ENCODE measurements around the gene IQGAP2.

The IQGAP2 gene

GRCh38 chr5:76689321-76690036 is 286.4 kb downstream of the IQGAP2 start:
- in situ Hi-C loops (cut with HindIII; ENCODE audit: low sequenced_read_pairs), result no loop called here
- H3K4me3 ChIP-seq (ENCODE audit: low read depth, low read length), result no peak overlapping the region
- DNase-seq (ENCODE audit: low read depth), result peak; percentile 88
- TF ChIP-seq, protein P1, sequence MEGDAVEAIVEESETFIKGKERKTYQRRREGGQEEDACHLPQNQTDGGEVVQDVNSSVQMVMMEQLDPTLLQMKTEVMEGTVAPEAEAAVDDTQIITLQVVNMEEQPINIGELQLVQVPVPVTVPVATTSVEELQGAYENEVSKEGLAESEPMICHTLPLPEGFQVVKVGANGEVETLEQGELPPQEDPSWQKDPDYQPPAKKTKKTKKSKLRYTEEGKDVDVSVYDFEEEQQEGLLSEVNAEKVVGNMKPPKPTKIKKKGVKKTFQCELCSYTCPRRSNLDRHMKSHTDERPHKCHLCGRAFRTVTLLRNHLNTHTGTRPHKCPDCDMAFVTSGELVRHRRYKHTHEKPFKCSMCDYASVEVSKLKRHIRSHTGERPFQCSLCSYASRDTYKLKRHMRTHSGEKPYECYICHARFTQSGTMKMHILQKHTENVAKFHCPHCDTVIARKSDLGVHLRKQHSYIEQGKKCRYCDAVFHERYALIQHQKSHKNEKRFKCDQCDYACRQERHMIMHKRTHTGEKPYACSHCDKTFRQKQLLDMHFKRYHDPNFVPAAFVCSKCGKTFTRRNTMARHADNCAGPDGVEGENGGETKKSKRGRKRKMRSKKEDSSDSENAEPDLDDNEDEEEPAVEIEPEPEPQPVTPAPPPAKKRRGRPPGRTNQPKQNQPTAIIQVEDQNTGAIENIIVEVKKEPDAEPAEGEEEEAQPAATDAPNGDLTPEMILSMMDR (IDR thresholded peaks at IDR 0.05; ENCODE audit: low read depth, low read length, missing control alignments), result no peak

GRCh38 chr5:76690037-76690679 is 287.1 kb downstream of the IQGAP2 start:
- no peak for DNase-seq (ENCODE audit: low read depth)
- no peak overlapping the region for H3K4me3 ChIP-seq (ENCODE audit: low read depth, low read length)
- in situ Hi-C loops (cut with HindIII; ENCODE audit: low sequenced_read_pairs), result no loop called here
- TF ChIP-seq, protein P1 (IDR thresholded peaks at IDR 0.05; ENCODE audit: low read depth, low read length, missing control alignments), result no peak

DNA sequence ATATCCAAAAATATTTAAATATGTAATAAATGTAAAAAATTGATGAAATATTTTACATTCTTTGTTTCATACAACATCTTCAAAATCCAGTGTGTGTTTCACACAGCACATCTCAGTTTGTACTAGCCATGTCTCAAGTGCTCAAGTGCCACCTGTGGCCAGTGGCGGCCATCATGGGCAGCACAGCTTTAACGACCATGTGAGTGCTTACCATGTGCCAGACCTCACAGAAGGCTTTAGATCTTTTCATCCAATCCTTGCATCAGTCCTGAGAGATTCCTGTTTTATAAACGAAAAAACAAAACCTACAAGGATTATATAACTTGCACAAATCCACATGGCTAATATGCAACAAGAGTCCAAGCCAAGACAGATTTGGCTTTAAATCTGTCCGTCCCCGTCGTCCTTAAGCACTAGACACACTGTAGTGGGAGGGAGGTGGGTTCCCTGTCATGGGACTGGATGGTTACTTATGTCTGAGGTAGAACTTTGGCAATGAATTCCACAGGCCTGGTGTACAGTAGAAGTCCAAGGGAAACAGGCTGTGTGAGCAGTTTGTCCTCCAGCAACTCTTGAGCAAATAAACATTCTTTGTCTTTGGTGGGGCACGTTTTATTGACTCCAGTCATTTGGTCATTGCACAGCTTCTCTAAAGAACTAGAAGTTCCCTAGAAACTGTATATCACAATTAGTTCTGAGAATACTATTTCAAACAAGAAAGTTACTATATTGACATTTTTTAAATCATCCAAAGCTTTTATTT is 287.8 kb downstream of the IQGAP2 start:
- no peak for DNase-seq (ENCODE audit: low read depth)
- H3K4me3 ChIP-seq (ENCODE audit: low read depth, low read length), result no peak overlapping the region
- TF ChIP-seq, protein P1 (IDR thresholded peaks at IDR 0.05; ENCODE audit: low read depth, low read length, missing control alignments), result no peak
- in situ Hi-C loops (cut with HindIII; ENCODE audit: low sequenced_read_pairs), result no loop called here

GRCh38 chr5:76691467-76692273 is 288.6 kb downstream of the IQGAP2 start:
- no peak overlapping the region for H3K4me3 ChIP-seq (ENCODE audit: low read depth, low read length)
- DNase-seq (ENCODE audit: low read depth), result no peak
- in situ Hi-C loops (cut with HindIII; ENCODE audit: low sequenced_read_pairs), result no loop called here
- TF ChIP-seq, protein P1 (IDR thresholded peaks at IDR 0.05; ENCODE audit: low read depth, low read length, missing control alignments), result no peak

DNA sequence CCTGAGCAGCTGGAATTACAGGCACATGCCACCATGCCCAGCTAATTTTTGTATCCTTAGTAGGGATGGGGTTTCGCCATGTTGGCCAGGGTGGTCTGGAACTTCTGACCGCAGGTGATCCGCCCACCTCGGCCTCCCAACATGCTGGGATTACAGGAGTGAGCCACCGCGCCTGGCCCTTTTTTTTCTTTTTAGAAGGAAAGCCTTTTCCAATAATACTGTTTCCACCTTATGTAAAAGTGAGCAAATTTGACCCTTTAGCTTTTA is 289.1 kb downstream of the IQGAP2 start:
- in situ Hi-C loops (cut with HindIII; ENCODE audit: low sequenced_read_pairs), result no loop called here
- H3K4me3 ChIP-seq (ENCODE audit: low read depth, low read length), result no peak overlapping the region
- no peak for DNase-seq (ENCODE audit: low read depth)
- TF ChIP-seq, protein P1 (IDR thresholded peaks at IDR 0.05; ENCODE audit: low read depth, low read length, missing control alignments), result no peak

- TF ChIP-seq, protein P1 (IDR thresholded peaks at IDR 0.05; ENCODE audit: low read depth, low read length, missing control alignments), result no peak
- in situ Hi-C loops (cut with HindIII; ENCODE audit: low sequenced_read_pairs), result no loop called here
- no peak for DNase-seq (ENCODE audit: low read depth)
- H3K4me3 ChIP-seq (ENCODE audit: low read depth, low read length), result no peak overlapping the region
These were observed 289.6 kb downstream of the IQGAP2 start for GRCh38 chr5:76692651-76693050.

Measured in astrocyte of the cerebellum (primary cell).